NCI-H1092 (cell line): Measurements from ENCODE around the gene RPL32.
A peak's percentile ranks its signal among the peaks of the same experiment; 100 is the strongest.
"Not testable (repeated sequence)": the region's sequence is repeated elsewhere in the genome, so short reads cannot be mapped to it uniquely, and the experiment has no call there.

ENCODE experiments used
- DNase-seq: peaks from one replicate; lab custom pipeline; 2025; lab: John Stamatoyannopoulos, UW

Gene RPL32

DNA sequence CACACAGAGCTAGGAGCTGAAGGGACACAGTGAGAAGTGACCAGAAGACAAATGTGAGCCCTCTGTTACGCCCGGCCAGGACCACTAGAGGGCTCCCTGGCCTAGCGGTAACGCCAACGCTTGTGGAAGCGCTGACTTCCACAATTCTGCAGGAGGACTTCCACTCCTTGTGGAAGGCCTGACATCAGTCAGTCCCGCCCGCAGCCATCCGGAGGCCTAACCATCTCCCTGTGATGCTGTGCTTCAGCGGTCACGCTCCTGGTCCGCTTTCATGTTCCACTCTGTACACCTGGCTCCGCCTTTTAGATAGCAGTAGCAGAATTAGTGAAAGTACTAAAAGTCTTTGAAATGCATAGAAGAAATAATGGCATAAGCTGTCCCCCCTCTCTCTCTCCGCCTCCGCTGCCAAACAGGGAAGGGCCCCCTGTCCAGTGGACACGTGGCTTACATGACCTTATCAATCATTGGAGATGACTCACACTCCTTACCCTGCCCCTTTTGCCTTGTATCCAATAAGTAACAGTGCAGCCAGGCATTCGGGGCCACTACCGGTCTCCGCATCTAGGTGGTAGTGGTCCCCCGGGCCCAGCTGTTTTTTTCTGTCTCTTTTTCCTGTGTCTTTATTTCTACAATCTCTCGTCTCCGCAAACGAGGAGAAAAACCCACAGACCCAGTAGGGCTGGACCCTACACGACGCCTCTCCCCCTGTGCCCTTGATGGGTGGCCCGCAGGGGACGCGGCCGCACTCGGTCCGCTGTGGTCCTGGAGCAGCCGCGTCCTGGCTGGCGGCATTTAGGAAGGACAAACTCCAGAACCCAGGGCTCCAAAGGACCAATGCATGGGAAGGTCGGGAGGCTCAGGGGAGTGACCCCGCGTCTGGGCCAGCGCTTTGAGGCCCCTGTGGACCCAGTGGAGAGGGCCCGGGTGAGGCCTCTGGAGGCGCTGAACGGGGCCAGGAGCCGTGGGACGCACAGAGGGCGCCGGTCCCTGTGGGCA is 27.0 kb upstream of the RPL32 start:
- peak; percentile 84 for DNase-seq

DNA sequence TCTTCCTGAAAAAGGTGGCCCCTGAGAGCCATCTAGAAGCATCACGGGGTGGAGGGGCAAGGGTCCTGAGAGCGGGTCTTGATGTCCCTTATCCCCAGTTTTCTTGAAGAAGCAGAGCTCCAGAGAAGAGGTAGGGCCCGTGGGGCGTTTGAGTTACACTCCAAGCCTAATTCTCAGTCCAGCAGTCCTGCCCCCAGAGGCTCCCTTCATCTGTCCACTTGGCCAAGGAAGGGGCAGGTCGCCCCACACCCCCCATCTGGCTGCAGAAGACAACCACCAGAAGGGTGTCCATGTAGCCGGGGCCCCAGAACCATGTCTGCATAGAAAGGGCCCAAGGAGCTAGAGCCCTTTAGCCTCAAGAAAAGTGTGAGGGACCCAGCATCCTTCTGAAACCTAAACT is 25.5 kb upstream of the RPL32 start:
- no peak for DNase-seq

DNA sequence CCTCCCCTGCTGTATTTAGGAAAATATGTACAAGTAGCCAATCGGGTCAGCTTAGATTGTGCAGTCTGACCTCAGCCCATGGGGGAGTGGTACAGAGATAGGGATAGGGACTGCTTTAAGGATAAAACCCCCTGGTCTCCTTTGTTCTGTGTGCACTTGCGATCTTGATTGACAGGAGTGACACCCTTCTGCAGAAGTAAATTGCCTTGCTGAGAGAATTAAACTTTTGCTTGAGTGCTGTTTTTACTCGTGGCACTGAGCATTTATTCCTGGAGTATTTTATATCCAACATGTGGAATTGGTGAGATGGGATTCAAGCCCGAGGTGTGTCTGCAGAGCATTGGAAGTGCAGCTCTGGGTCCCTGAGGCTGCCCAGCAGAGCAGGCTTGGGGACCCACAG is 23.9 kb upstream of the RPL32 start:
- DNase-seq = no peak

DNA sequence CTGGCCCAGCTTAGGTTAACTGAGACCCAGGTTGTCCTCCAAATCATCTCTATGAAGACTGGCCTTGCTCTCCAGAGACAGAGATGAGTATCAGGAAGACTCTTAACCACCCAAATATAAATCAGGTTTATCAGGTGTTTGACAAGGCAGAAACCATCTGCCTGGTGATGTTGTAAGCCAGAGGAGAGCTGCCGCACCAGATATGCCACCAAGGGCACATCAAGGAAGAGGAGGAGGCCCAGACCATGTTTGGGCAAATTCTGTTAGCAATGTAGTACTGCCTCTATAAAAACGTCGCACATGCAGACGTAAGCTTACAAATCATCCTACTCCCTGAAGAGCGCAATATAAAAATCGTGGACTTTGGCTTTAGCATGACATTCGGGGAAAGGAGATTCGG is 21.0 kb upstream of the RPL32 start:
- no peak for DNase-seq

DNA sequence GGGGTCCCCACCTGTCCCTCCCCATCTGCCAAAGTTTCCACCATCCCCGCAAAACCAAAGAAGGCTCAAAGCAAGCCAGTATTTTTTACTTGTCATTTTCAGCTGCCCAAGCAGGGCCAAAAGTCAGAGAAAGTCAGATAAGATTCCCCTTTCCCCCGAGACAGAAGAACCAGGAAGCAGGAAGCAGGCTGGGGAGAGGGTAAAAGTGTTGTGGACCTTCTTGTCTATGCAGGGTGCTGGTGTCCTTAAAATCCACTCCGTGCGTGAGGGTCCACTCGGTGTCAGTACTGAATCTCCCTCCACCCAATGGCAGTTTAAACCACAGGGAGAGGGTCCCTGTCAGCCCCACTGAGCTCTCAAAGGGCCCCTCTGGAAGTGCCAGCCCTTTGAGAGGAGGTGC is 20.2 kb upstream of the RPL32 start:
- DNase-seq = no peak

DNA sequence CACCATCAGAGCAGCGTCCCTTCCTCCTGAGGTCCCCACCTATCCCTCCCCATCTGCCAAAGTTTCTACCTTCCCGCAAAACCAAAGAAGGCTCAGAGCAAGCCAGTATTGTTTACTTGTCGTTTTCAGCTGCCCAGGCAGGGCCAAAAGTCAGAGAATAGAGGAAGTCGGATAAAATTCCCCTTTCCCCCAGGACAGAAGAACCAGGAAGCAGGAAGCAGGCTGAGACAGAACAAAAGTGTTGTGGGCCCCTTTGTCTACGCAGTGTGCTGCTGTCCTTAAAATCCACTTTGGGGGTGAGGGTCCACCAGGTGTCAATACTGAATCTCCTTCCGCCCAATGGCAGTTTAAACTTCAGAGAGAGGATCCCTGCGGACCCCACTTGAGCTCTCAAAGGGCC is 18.5 kb upstream of the RPL32 start:
- DNase-seq = no peak

DNA sequence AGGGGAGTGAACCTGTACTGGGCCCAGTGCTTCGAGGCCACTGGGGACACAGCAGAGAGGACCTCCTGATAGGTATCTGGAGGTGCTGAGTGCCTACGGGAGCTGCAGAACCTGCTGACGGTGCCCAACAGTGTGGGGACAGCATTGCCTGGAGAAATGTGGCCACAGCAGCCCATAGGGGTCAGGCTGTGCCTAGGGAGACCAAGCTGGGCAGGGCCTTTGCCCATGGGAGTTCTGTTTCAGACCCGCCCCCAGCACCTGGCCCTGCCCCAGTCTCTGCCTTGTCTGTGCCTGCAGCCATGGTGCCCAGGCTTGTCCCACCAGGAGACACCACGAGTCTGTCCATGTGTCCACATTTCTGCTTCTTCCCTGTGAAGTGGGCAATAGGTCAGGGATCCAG is 15.3 kb upstream of the RPL32 start:
- no peak for DNase-seq

DNA sequence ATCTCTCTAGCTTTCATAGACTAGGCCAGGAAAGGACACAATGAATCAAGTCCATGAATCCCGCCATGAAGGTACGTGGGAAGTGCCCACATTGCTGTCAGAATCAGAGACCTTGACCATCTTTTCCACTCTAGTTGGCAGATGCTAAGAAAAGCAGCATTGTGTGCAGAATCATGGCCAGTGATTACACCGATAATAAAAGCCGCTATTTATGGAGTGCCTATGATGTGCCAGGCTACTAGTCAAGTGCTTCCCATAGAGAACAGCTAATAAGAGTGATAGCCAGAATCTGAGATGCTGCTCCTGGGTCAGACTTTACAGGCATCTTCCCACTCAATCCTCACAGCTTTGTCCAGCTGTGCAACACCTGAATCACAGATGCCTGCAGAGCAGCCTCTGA is 13.2 kb upstream of the RPL32 start:
- DNase-seq = no peak

DNA sequence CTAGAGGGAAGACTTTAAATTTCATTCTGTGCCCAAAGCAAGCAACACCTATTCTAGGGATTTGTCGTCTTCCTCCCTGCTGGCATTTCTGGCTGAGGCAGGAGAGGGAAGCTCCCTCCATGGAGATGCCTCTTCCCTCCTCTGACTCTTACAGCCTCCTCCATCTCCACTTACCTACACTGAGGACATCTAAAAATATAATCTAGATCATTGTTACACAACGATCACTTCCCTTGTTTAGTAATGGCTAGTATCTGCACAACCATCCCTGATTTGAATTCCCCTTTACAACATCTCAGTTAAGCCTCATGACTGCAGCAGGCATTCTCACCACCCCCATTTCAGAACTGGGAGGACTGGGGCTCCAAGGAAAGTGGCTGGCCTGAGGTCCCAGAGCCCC is 12.5 kb upstream of the RPL32 start:
- DNase-seq = not testable (repeated sequence)

DNA sequence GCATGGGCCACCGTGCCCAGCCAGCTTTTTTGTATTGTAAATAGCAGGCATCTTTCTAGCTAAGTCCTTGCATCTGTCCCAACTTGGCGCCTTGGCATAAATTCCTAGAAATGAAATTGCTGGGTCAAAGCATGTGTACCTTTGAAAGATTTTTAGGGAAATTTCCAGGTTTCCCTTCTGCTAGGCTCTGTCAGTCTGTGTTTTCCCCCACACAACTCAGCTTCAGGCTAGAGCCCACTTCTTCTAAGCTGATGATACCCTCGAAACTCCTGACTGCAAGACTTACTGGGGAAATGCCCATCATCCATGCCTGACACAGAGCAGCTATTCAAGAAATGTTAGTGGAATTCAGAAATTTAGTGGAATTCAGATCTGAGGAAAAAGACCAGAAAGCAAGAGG is 10.8 kb upstream of the RPL32 start:
- DNase-seq = no peak

DNA sequence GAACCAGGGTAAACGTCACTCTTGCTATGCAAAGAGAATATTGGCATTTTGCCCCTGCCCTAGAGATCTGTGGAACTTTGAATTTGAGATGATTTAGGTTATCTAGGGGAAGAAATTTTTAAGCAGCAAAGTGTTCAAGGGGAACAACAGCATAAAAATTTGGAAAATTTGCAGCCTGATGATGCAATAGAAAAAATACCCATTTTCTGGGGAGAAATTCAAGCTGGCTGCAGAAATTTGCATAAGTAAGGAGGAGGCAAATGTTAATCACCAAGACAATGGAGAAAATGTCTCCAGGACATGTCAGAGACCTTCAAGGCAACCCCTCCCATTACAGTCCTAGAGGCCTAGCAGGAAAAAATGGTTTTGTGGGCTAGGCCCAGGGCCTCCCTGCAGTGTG is 4.4 kb upstream of the RPL32 start:
- DNase-seq = no peak

DNA sequence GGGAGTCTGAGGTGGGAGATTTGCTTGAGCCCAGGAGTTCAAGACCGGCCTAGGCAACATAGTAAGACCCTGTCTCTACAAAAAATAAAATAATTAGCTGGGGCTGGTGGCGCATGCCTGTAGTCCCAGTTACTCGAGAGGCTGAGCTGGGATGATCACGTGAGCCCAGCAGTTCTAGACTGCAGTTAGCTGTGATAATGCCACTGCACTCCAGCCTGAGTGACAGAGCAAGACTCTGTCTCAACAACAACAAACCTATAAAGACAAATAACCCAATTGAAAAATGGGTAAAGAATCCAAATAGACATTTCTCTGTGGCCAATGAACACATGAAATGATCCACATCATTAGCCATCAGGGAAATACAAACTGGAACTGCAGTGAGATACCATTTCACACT is 1.1 kb upstream of the RPL32 start:
- no peak for DNase-seq

DNA sequence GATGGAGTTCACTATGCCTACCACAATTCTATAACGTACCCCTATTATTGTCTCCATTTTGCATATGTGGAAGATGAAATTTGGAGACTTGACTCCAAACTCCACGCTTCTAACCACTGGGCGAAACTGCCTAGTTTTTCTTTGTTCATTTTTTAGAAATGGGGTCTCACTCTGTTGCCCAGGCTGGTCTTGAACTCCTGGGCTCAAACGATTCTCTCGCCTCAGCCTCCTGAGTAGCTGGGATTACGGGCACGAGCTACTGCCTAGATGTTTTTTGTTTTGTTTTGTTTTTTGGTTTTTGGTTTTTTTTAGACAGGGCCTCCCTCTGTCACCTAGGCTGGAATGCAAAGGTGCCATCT is 584 bp upstream of the RPL32 start:
- DNase-seq = no peak

DNA sequence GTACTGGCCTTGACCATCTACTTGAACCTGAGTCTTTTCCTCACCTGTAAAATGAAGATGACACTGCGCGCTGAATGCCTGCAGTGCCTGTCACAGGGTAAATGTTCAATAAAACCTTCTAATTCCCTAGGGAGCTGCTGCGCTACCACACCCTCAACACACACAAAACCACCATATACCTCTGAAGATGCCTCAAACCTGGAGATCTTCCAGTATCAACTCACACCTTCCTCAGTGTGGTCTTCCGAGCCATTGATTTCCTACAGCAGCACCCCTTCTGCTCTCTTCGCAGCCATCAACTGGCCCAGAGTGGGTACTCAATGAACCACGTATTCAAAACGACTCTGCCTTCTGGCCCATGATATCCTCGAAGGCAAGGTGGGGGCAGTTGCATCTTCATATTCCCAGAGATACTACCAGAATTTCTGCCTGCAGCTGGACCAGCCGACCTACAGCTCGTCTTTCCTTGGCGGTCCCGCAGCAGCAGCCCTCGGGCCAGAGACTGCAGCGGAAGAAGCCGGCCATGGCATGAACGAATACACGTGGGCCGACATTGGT is 695 bp downstream of the RPL32 start:
- DNase-seq = no peak

DNA sequence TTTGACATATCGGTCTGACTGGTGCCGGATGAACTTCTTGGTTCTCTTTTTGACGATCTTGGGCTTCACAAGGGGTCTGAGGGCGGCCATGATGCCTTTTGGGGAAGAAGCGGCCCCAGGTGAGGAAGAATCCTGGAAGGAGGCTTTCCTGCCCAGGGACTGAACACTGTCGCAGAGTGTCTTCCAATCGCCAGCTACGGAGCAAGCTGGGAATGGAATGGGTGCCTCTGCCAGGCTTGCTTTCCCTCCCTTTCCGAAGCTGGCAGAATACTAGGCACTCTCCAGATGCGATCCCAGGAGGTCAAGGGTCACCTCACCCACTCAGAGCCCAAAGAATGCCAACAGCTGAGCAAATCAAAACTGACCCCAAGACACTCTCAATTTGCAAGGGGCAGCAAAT is 1.2 kb downstream of the RPL32 start:
- not testable (repeated sequence) for DNase-seq

DNA sequence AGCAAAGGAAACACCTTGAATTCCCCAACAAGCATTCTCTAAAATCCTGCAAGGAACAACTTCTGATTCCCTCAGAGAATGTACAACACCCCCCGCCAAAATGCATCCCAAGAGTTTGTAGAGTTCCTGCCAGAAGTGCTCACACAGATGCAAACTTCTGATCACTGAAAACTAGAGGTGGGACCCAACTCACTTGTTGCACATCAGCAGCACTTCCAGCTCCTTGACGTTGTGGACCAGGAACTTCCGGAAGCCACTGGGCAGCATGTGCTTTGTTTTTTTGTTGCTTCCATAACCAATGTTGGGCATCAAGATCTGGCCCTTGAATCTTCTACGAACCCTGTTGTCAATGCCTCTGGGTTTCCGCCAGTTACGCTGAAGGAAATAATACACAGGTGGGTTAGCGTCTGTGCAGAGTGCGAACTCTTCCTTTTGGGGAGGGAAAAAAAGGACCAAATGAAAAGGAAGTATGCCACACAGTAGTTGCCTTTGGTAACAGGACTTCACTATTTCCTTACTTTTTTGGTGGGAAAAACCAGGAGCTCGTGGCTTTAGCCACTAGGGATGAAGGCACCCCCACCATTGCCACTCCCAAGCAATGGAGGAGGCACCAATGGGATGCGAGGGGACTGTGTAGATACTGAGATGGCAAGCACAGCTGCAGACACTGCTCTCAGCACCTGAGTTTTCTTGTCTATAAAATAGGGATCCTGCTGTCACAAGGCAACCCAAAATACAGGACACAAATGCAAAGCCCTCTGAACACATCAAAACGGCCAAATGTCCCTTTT is 2.0 kb downstream of the RPL32 start:
- DNase-seq = no peak

DNA sequence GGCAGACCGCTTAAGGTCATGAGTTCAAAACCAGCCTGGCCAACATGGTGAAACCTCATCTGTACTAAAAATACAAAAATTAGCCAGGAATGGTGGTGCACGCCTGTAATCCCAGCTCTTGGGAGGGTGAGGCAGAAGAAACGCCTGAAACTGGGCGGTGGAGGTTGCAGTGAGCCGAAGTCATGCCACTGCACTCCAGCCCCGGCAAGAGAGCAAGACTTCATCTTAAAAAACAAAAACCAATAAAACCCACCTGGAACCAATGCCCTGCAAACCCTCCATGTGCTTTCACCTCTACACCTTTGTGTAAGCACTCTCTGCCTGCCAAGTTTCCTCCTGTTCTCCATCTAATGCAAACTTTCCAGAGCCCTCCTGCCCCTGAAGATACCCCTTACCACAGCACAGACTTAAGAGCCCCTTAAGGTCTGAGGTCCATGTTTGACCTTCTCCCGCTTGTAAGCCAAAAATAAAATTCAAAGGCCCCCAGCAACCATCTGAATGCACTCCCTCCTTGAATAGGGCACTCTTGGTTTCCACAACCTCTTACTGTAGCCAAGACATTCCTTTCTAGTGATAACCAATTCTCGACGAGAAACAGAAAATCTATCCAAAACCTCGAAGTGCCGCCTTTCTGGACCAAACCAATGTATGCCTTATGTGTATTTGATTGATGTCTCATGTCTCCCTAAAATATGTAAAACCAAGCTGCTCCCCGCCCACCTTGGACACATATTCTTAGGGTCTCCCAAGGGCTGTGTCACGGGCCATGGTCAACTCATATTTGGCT is 3.0 kb downstream of the RPL32 start:
- DNase-seq = no peak

DNA sequence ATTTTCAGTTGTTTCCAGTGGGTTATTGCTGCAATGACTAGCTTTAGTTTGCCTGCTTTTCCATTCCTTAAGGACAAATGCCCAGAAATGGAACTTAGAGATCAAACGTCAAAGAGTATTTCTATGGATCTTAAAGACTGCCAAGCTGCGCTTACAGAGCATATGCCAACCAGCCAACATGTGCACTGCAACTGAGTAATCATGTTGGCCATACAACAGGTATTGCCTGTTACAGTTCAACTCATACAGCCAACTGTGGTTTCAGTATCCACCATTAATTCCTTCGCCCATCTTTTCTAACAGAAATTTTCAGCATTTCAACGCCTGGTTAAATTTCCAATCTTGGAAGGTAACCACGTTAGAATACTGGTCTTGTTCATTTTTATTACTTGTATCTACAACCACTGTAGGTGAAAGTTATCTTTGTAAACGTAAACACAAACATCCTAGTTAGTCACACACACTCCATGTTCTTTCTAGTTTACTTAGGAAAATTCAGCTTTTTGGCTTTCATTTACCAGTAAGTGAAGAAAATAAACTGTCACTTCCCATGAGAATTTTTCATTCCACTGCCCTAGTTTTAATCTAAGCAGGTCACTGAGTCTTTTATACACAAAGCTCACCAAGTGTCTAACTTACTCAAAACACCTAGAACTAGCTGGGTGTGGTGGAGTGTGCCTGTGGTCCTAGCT is 3.9 kb downstream of the RPL32 start:
- no peak for DNase-seq

DNA sequence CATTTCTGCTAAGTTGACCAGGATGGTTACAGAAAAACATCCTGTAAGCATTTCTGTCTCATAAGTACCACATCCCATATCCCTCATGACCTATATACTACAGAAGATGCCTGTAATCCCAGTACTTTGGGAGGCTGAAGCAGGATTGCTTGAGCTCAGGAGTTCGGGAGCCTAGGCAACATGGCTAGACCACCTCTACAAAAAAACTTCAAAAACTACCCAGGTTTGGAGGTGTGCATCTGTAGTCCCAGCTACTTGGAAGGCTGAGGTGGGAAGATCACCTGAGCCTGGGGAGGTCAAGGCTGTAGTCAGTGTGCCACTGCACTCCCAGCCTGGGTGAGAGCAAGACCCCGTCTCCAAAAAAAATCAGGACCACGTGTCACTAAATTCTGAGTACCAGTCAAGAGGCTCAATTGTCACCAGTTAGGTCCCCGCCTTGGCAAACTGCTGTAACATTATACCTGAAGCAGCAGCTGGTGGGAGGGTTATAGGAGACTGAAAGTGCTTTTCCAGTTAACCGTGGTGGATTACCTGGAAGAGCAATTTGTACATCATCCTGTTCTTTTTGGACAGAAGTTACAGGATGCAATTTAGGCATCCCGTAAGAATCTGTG is 6.2 kb downstream of the RPL32 start:
- DNase-seq = no peak

DNA sequence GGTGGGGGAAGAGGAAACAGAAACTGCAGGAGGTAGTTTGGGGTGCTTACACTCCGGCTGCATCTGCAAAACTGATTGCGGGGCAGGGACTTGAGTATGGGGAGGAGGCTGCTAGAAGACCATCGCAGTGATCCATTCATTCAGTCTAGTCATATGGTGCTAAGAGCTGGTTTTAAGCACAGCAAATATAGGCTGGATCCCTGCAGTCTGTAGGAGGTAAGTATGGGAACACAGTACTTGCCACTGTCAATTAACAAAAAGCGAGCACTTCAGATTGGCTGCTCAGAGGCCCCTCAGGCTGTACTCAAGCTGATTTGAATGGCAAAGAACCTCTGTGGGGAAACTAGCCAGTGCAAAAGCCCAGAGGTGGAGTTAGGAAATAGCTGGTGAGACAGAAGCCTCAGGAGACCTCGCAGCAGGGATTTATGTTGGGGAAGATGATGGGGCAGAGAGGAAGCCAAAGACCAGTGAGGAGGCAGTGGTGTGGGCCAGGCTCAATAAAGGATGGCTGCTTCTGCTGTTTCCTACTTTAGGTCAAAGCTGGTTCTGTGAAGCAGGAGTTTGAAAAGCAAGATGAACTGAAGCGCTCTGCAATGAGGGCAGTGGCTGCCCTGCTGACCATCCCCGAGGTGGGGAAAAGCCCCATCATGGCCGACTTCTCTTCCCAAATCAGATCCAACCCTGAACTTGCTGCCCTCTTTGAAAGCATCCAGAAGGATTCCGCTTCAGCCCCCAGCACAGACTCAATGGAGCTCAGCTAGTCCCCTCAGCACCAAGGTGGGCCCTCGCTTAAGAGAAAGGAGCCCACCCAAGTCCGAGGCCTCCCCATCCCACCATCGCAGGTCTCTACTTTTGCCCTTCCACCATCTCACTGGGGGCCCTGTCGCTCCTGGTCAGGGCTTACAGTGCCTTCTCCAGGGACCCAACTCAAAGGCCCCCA is 7.9 kb downstream of the RPL32 start:
- no peak for DNase-seq
